Activated CD8-positive, alpha-beta T cell treated with anti-CD3 and anti-CD28 coated beads for 36 hours (primary cell): Measurements from ENCODE around the gene TRIM63. TPM values are rescaled to one million over a fixed set of nuclear protein-coding genes. Genes with fewer than 3 reads are reported as not detected.

Source experiments
- ATAC-seq: fragments of 200-7000 bp; cut with Tn5 transposase; one replicate; pipeline ENCODE4 v1.10.0; 2021; ENCODE audit warnings: mild to moderate bottlenecking, moderate library complexity
- CTCF ChIA-PET: fragments of 350-600 bp; sonication (Branson Sonifier 250); formaldehyde crosslinking; loops from one replicate; lab custom pipeline; 2021; ENCODE audit warnings: antibody characterized with exemption; lab: Charles Lee
- POLR2A ChIA-PET: fragments of 350-600 bp; sonication (Branson Sonifier 250); formaldehyde crosslinking; loops from one replicate; lab custom pipeline; 2021; ENCODE audit warnings: antibody characterized with exemption; lab: Charles Lee
- DNase-seq: peaks from one replicate; pipeline ENCODE4 v3.0.0-alpha.2; 2020
- H3K27ac Mint-ChIP-seq: one replicate; pipeline ENCODE4 v1.8.0; 2021; ENCODE audit warnings: mild to moderate bottlenecking, mixed read lengths
- H3K27me3 Mint-ChIP-seq: one replicate; pipeline ENCODE4 v1.8.0; 2021; ENCODE audit warnings: mixed read lengths
- H3K36me3 Mint-ChIP-seq: one replicate; pipeline ENCODE4 v1.8.0; 2021; ENCODE audit warnings: low read depth, mixed read lengths
- H3K4me1 Mint-ChIP-seq: one replicate; pipeline ENCODE4 v1.8.0; 2021; ENCODE audit warnings: low read depth, mixed read lengths
- H3K4me3 Mint-ChIP-seq: one replicate; pipeline ENCODE4 v1.8.0; 2021; ENCODE audit warnings: mild to moderate bottlenecking, moderate library complexity, mixed read lengths
- H3K9me3 Mint-ChIP-seq: one replicate; pipeline ENCODE4 v1.8.0; 2021; ENCODE audit warnings: mixed read lengths
- CTCF ChIP-seq: fragments of 200-600 bp; IDR thresholded peaks from one replicate; pipeline ENCODE4 v1.8.0; 2022; ENCODE audit warnings: antibody characterized with exemption, mild to moderate bottlenecking
- intact Hi-C: fragments of 100-400 bp; cut with micrococcal nuclease; formaldehyde crosslinking; loops from one replicate; pipeline ENCODE4 v1.10.0; 2022
- total RNA-seq, 2 experiments: library from RNA; stranded (reverse); gene quantifications; one replicate each; pipeline ENCODE4 v1.2.3, GENCODE V29; 2021

The TRIM63 gene
- total RNA-seq, 2 experiments from 2014 or later, result 0.18 TPM; not detected in 1

- Mint-ChIP-seq H3K27me3 (peaks cover 12% of the 10 kb centered on the region), H3K4me1 (no peaks in the 10 kb centered on the region), H3K4me3 (no peak overlapping the region), H3K9me3 (no peaks in the 10 kb centered on the region), H3K36me3 (no peaks in the 10 kb centered on the region), H3K27ac (no peak overlapping the region)
- POLR2A ChIA-PET, result no interaction called here
- DNase-seq (no peak), ATAC-seq (no peak)
- CTCF ChIA-PET, result interaction anchor here (0.6 kb wide), 1 partner anchor 115 kb away, joined by 3 read pairs; no protein-coding TSS in a partner anchor
- intact Hi-C loops, result no loop called here
- no peak for TF ChIP-seq CTCF
Measured at GRCh38 chr1:26078286-26079177, 11.1 kb upstream of the TRIM63 start.

GRCh38 chr1:26077524-26077923, 10.1 kb upstream of the TRIM63 start:
- DNase-seq (no peak), ATAC-seq (no peak)
- Mint-ChIP-seq H3K4me3 (no peak overlapping the region), H3K9me3 (no peaks in the 10 kb centered on the region), H3K27me3 (peaks cover 15% of the 10 kb centered on the region), H3K36me3 (no peaks in the 10 kb centered on the region), H3K27ac (no peak overlapping the region), H3K4me1 (no peaks in the 10 kb centered on the region)
- TF ChIP-seq CTCF, result no peak
- ChIA-PET POLR2A (no interaction called here), CTCF (no interaction called here)
- intact Hi-C loops, result no loop called here

GRCh38 chr1:26075421-26076144, 8.2 kb upstream of the TRIM63 start:
- no peak overlapping the region for H3K27ac Mint-ChIP-seq
- peaks cover 19% of the 10 kb centered on the region for H3K27me3 Mint-ChIP-seq
- intact Hi-C loops, result no loop called here
- CTCF ChIA-PET, result interaction anchor here (1.0 kb wide), 1 partner anchor 11 kb away, joined by 4 read pairs; no protein-coding TSS in a partner anchor
- POLR2A ChIA-PET, result no interaction called here
- TF ChIP-seq CTCF, result no peak
- ATAC-seq (no peak), DNase-seq (no peak)
- no peaks in the 10 kb centered on the region for H3K36me3 Mint-ChIP-seq
- H3K4me1 Mint-ChIP-seq, result no peaks in the 10 kb centered on the region
- H3K9me3 Mint-ChIP-seq, result no peaks in the 10 kb centered on the region
- no peak overlapping the region for H3K4me3 Mint-ChIP-seq

- no peak for ATAC-seq
- H3K36me3 Mint-ChIP-seq, result no peaks in the 10 kb centered on the region
- no peaks in the 10 kb centered on the region for H3K4me1 Mint-ChIP-seq
- no peaks in the 10 kb centered on the region for H3K9me3 Mint-ChIP-seq
- POLR2A ChIA-PET, result interaction anchor here (0.8 kb wide), 1 partner anchor 197 kb away, joined by 3 read pairs; no protein-coding TSS in a partner anchor
- no peak overlapping the region for H3K4me3 Mint-ChIP-seq
- no peak overlapping the region for H3K27ac Mint-ChIP-seq
- CTCF ChIA-PET, result no interaction called here
- peaks cover 16% of the 10 kb centered on the region for H3K27me3 Mint-ChIP-seq
- no peak for TF ChIP-seq CTCF
- no peak for DNase-seq
- intact Hi-C loops, result no loop called here
Measured at GRCh38 chr1:26072305-26072704, 4.9 kb upstream of the TRIM63 start.
